Measurements from ENCODE around the gene IL25.

GRCh38 chr14:23389396-23389795, 16.8 kb downstream of the IL25 start:
- no peak for TF ChIP-seq CTCF (IDR thresholded peaks at IDR 0.05)
- no peak for TF ChIP-seq REST (IDR thresholded peaks at IDR 0.05; ENCODE audit: insufficient read depth in 1 of 2, low read depth in 2 of 2, low read length in 1 of 2)
